Peyer's patch (tissue), 4 donors: ENCODE measurements around the gene RAPGEF5.

Experiments
- CTCF ChIP-seq, 6 experiments: fragments of 450-650 bp in 4 of 6; fragments of 200-600 bp in 2 of 6; sonication (generic) in 1 of 6; IDR thresholded peaks; one replicate each; pipeline ENCODE4 v1.5.1; 2017 to 2019; ENCODE audit warnings: antibody characterized with exemption in 6 of 6, mild to moderate bottlenecking in 3 of 6, moderate library complexity in 1 of 6
- POLR2A ChIP-seq, 2 donors: fragments of 450-650 bp; IDR thresholded peaks; one replicate each; pipeline ENCODE4 v1.5.1; 2017; ENCODE audit warnings: antibody characterized with exemption in 2 of 2, mild to moderate bottlenecking in 2 of 2, moderate library complexity in 2 of 2

DNA sequence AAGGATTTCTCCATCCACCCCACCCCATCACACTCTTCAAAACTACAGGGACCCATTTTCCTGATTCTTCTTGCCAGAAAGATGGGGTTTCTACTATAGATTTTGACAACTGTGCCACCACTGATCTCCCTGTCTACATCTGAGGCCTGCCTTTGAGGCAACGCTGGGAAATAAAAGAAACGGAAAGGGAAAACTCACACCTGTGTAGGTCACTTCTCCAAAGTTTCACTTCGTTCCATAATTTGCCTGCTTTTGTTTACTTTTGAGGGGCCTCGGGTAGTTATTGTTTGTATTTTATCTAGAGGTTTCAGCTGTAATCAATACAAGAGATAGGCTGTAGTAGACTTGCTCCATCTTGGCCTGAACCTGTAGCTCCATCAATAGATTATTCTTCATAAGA, 56.1 kb downstream of the RAPGEF5 start:
- TF ChIP-seq POLR2A (IDR thresholded peaks at IDR 0.05) (no peak), CTCF (IDR thresholded peaks at IDR 0.05) (no peak)
